Subcutaneous adipose tissue (tissue), 4 donors: ENCODE data around the gene CFAP53. TPM values are rescaled to one million over a fixed set of nuclear protein-coding genes. Genes with fewer than 3 reads are reported as not detected.

Experiments
- total RNA-seq, 4 donors: library from RNA; depleted of rRNA; stranded (reverse); fragments of >200 nt; gene quantifications; one replicate each; pipeline ENCODE4 v1.1.0, GENCODE V29; 2016
- TF ChIP-seq, protein P1 (sequence below): fragments of 450-650 bp; IDR thresholded peaks from one replicate; pipeline ENCODE4 v1.5.1; 2016; ENCODE audit warnings: low read depth, mild to moderate bottlenecking, control low read depth, antibody characterized with exemption, moderate library complexity

CFAP53 gene
- total RNA-seq, 4 donors from 2014 or later, result 0.34 to 1.5 (median 0.75) TPM; not detected in 1

DNA sequence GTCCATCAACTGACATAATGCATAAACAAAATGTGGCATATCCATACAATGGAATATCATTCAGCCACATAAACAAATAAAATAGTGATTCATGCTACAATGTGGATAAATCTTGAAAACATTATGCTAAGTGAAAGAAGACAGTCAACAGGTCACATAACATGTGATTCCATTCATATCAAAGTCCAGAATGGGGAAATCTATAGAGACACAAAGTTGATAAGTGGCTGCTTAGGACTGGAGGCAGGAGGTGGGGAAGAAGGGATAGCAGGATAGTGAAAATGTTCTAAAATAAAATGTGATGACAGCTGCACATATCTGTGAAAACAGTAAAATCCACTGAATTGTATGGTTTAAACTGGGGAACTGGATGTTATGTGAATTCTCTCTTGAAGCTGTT is 18.7 kb downstream of the CFAP53 start:
- TF ChIP-seq, protein P1, sequence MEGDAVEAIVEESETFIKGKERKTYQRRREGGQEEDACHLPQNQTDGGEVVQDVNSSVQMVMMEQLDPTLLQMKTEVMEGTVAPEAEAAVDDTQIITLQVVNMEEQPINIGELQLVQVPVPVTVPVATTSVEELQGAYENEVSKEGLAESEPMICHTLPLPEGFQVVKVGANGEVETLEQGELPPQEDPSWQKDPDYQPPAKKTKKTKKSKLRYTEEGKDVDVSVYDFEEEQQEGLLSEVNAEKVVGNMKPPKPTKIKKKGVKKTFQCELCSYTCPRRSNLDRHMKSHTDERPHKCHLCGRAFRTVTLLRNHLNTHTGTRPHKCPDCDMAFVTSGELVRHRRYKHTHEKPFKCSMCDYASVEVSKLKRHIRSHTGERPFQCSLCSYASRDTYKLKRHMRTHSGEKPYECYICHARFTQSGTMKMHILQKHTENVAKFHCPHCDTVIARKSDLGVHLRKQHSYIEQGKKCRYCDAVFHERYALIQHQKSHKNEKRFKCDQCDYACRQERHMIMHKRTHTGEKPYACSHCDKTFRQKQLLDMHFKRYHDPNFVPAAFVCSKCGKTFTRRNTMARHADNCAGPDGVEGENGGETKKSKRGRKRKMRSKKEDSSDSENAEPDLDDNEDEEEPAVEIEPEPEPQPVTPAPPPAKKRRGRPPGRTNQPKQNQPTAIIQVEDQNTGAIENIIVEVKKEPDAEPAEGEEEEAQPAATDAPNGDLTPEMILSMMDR, result no peak

DNA sequence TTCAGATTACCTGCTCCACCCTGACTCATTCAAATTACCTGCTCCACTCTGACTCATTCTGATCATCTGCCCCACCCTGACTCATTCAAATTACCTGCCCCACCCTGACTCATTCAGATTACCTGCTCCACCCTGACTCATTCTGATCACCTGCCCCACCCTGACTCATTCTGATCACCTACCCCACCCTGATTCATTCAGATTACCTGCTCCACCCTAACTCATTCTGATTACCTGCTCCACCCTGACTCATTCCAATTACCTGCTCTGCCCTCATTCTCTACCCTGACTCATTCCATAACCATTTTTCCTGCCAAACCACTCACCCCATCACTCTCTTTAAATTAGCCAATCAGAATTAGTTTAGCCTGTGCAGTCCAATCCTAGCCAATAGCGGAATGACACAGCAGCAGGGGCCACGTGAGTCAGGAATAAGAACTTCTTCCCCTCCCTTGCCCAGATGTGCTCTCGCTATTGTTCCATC is 26.2 kb downstream of the CFAP53 start:
- TF ChIP-seq, protein P1, result no peak

DNA sequence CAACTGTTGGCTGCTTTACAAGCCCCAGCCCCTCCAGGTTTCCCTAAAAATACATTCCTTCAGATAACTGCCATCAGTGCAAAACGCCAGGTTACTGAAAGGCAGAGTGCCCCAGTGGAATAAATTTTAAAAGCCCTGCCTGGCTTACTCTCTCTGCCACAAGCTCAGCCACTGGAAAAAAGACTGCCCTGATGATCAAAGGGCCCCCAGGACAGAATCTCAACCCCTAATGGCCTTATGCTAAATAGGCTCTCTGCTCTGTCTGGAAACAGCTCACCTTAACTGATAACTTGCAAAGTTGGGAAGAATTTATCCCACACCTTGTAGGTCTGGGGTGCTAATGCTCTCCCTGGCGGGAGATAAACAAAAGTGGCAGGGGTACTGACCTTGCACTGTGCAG is 33.9 kb downstream of the CFAP53 start:
- TF ChIP-seq, protein P1, result no peak

DNA sequence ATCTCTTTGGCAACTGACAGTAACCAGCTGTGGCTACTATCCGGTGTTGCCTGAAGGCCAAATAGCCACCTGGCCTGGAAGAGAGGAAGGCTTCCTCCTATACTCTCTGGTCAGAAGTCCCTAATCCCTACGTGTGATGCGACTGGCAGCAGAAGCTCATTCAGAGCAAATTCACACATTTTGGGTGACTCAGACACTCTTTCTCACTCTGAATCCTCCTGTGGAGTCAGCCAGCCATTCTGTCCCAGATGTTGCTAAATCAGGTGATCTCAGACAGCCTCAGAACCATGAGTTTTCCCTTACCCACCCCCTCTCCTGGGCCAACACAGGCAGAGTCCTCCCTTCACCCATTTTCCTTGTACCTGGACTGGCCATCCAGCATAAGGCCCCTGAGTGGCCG is 34.7 kb downstream of the CFAP53 start:
- TF ChIP-seq, protein P1, result no peak

DNA sequence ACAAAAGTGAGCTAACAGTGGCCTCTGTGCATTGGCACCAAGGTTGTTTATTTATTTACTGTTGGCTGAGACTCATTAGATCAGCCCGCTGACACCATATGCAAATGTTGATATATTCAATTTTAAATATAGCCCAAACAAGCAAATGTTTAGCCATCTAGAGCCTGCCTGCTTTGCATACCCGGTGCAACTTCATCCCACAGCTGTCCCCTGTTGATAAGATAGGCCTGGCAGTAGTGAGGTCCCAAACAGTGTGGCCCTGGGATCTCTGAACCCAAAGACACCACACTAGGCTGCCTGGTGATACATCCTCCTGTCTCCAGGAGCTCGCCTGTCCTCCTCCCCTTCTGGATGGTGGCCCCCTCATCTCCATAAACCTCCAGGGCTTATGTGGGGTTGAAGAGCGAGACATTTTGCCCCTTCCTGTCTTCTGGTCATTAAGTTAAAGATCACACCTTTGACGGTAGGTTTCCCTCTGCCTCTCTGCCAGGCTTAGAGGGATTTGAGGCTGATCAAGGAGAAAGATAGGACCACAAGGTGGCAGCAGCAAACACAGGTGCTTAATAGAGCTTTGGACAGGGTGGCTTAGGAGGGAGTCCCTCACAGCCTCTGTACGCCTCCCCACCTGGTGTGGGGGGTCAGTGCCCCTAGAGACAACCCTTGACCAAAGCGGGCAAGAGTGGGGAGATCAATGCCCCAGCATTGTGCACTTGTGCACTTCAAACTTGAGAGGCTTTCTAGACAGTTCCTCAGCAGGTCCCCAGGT is 47.7 kb downstream of the CFAP53 start:
- TF ChIP-seq, protein P1, result no peak

DNA sequence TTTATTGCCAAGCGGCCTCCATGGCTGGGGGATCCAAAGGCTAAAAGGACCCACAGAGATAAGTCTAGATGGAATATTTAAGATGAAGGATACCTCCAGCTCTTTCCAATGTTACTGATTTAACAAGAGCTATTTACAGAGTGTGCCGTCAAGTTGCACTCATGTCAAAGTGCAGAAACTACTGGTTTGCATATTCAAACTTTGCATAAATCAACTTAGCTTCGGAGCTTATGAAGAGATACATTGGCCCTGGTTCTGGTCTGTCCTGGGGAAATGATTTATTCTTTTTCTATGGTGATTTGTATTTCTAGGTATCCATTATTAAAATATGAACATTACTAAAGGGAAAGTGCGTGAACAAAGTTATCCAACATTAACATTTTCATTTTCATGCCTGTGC is 57.0 kb downstream of the CFAP53 start:
- TF ChIP-seq, protein P1, result no peak

DNA sequence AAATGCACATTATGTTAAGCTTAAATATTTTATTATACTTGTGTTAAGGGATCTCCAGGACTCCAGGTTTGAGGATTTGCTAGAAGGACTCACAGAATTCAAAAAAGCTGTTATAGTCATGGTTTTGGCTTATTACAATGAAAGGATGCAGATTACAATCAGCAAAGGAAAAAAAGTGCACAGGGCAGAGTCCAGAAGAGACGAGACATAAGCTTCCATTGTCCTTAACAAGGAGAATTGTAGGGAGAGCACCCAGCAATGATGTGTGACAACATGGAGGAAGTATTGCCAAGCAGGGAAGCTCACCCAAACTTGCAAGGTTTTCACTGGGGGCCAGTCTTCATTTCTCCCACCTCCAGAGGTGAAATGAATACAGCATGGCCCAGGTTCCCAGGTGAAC is 58.6 kb downstream of the CFAP53 start:
- TF ChIP-seq, protein P1, result no peak
